Mesendoderm (in vitro differentiated cells): Measurements from ENCODE around the gene LAS1L.
A peak's percentile ranks its signal among the peaks of the same experiment; 100 is the strongest.

ENCODE experiments used
- DNase-seq: peaks from one replicate; pipeline ENCODE4 v3.0.0; 2013
- H2AK5ac ChIP-seq: 2 replicates; pipeline ENCODE4 v1.6.1; 2013; ENCODE audit warnings: low read length, inconsistent platforms
- H2BK120ac ChIP-seq: 2 replicates; pipeline ENCODE4 v1.6.1; 2013; ENCODE audit warnings: low read depth, mild to moderate bottlenecking, low read length, moderate library complexity, mixed read lengths
- H2BK15ac ChIP-seq: replicated peaks from 2 replicates; pipeline ENCODE4 v1.6.1; 2013; ENCODE audit warnings: low read depth, mild to moderate bottlenecking, moderate library complexity
- H2BK5ac ChIP-seq: 2 replicates; pipeline ENCODE4 v1.6.1; 2013; ENCODE audit warnings: low read length, inconsistent platforms
- H3K18ac ChIP-seq: 2 replicates; pipeline ENCODE4 v1.6.1; 2013; ENCODE audit warnings: mild to moderate bottlenecking, low read length, mixed read lengths
- H3K23ac ChIP-seq: one replicate; pipeline ENCODE4 v1.6.1; 2013; ENCODE audit warnings: low read length
- H3K27ac ChIP-seq: 2 replicates; pipeline ENCODE4 v1.5.1; 2013; ENCODE audit warnings: low read depth, mild to moderate bottlenecking, inconsistent platforms, low read length, moderate library complexity
- H3K27me3 ChIP-seq: 2 replicates; pipeline ENCODE4 v1.6.1; 2013; ENCODE audit warnings: low read length, control low read depth, mild to moderate bottlenecking, inconsistent platforms; ENCODE audit not compliant: insufficient read depth, poor library complexity
- H3K36me3 ChIP-seq: 2 replicates; pipeline ENCODE4 v1.6.1; 2013; ENCODE audit warnings: low read length, inconsistent platforms; ENCODE audit not compliant: control insufficient read depth, insufficient read depth
- H3K4ac ChIP-seq: one replicate; pipeline ENCODE4 v1.6.1; 2013; ENCODE audit warnings: low read depth, mild to moderate bottlenecking, low read length, moderate library complexity
- H3K4me1 ChIP-seq: 2 replicates; pipeline ENCODE4 v1.6.1; 2013; ENCODE audit warnings: low read depth, low read length, inconsistent platforms; ENCODE audit not compliant: control insufficient read depth
- H3K4me2 ChIP-seq: 2 replicates; pipeline ENCODE4 v1.6.1; 2013; ENCODE audit warnings: low read length
- H3K4me3 ChIP-seq: 2 replicates; pipeline ENCODE4 v1.5.1; 2013; ENCODE audit warnings: mild to moderate bottlenecking, low read length
- H3K56ac ChIP-seq: one replicate; pipeline ENCODE4 v1.6.1; 2013; ENCODE audit warnings: low read length
- H3K79me1 ChIP-seq: 2 replicates; pipeline ENCODE4 v1.6.1; 2013; ENCODE audit warnings: low read length, inconsistent platforms
- H3K79me2 ChIP-seq: 2 replicates; pipeline ENCODE4 v1.6.1; 2013; ENCODE audit warnings: mild to moderate bottlenecking, low read length; ENCODE audit not compliant: control insufficient read depth, insufficient read depth
- H3K9ac ChIP-seq: 2 replicates; pipeline ENCODE4 v1.6.1; 2013; ENCODE audit warnings: low read length, inconsistent platforms
- H4K5ac ChIP-seq: one replicate; pipeline ENCODE4 v1.6.1; 2013; ENCODE audit warnings: low read length
- H4K8ac ChIP-seq: one replicate; pipeline ENCODE4 v1.6.1; 2013; ENCODE audit warnings: low read depth, mild to moderate bottlenecking, control low read depth, low read length, moderate library complexity
- WGBS: extraction: QIAGEN DNeasy Blood & Tissue Kit; methylation state at CpG from one replicate; pipeline ENCODE4 v1.1.7; 2013; ENCODE audit warnings: low lambda C conversion rate, missing lambda C conversion rate; ENCODE audit not compliant: insufficient coverage; ENCODE audit errors: extremely low coverage; 5-methylcytosine and 5-hydroxymethylcytosine counted together

The LAS1L gene

DNA sequence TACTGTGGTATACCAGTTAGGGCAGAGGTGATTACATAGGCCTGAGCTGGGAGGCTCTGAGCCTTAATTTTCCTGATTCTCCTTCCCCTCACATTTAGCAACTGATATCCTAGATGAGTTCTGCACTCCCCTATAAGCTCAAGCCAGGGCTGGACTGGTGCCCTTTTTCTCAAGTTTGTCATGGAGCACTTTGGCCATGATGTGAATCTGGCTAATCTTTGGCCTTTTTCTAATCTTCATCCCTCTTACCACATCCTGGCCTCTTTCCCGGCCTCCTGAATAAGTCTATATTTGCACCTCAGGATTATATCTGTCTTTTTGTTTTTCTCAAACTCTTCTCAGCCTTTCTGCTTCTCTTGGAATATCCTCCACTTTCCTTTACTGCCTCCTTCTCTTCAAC lies 10.9 kb upstream of the LAS1L start:
- no peak overlapping the region for H3K18ac ChIP-seq
- H3K4me2 ChIP-seq = no peak overlapping the region
- no peak overlapping the region for H3K27ac ChIP-seq
- no peak overlapping the region for H2AK5ac ChIP-seq
- H2BK120ac ChIP-seq = no peak overlapping the region
- H2BK15ac ChIP-seq = no peak overlapping the region
- no peak for DNase-seq
- no peak overlapping the region for H3K9ac ChIP-seq
- no peaks in the 10 kb centered on the region for H3K79me2 ChIP-seq
- no peaks in the 10 kb centered on the region for H3K79me1 ChIP-seq
- no peak overlapping the region for H2BK5ac ChIP-seq
- no peak overlapping the region for H3K23ac ChIP-seq
- WGBS = no CpG with 5 or more reads among the region's 1 CpG
- H4K8ac ChIP-seq = no peak overlapping the region
- H3K4me1 ChIP-seq = no peaks in the 10 kb centered on the region
- no peaks in the 10 kb centered on the region for H3K36me3 ChIP-seq
- no peaks in the 10 kb centered on the region for H3K27me3 ChIP-seq
- no peak overlapping the region for H3K56ac ChIP-seq
- no peak overlapping the region for H3K4ac ChIP-seq
- H4K5ac ChIP-seq = no peak overlapping the region
- no peak overlapping the region for H3K4me3 ChIP-seq

DNA sequence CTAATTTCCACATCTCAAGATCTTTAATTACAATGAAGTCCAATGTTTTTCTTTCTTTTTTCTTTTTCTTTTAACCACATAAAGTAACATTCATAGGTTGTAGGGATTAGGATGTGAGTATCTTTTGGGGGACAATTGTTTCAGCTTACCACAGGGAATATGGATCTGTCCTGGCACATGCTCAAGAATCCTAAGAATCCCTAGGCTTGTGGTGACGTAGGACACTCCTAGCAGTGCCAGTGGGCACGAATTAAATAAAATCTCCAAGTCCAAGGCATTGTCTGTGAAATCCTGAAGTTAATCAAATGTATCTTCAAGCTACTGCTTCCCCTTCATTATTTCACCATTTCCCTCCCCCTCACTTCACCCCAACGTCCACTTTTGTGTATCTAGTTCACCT lies 2.6 kb upstream of the LAS1L start:
- H3K4ac ChIP-seq = no peak overlapping the region
- WGBS = no CpG with 5 or more reads among the region's 3 CpGs
- no peaks in the 10 kb centered on the region for H3K27me3 ChIP-seq
- no peak overlapping the region for H3K23ac ChIP-seq
- no peak overlapping the region for H4K5ac ChIP-seq
- H3K36me3 ChIP-seq = no peaks in the 10 kb centered on the region
- peaks cover 1% of the 10 kb centered on the region for H3K79me1 ChIP-seq
- H3K79me2 ChIP-seq = peaks cover 23% of the 10 kb centered on the region
- H2AK5ac ChIP-seq = no peak overlapping the region
- no peak overlapping the region for H3K18ac ChIP-seq
- H2BK15ac ChIP-seq = no peak overlapping the region
- no peak overlapping the region for H3K4me3 ChIP-seq
- H3K4me2 ChIP-seq = no peak overlapping the region
- no peaks in the 10 kb centered on the region for H3K4me1 ChIP-seq
- H3K9ac ChIP-seq = no peak overlapping the region
- no peak overlapping the region for H3K56ac ChIP-seq
- H3K27ac ChIP-seq = no peak overlapping the region
- no peak overlapping the region for H2BK120ac ChIP-seq
- no peak for DNase-seq
- H2BK5ac ChIP-seq = no peak overlapping the region
- H4K8ac ChIP-seq = no peak overlapping the region

DNA sequence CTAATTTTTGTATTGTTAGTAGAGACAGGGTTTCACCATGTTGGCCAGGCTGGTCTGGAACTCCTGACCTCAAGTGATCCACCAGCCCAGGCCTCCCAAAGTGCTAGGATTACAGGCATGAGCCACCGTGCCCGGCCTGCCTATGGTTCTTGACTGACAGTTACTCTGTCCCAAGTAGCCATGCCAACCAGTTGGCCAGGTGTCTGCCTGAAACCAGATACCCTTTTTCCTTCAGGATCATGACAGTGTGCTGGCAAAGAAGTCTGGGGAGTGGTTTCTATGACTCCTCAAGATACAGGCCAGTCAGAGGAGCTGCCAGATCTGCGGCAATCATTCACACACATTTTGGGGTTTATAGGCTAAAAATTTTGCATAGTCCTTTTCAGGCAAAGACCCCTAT lies 1.7 kb upstream of the LAS1L start:
- Histone ChIP-seq H3K27ac (no peak overlapping the region), H3K9ac (no peak overlapping the region), H3K79me1 (peaks cover 1% of the 10 kb centered on the region), H3K23ac (no peak overlapping the region), H2BK5ac (no peak overlapping the region), H3K79me2 (peaks cover 25% of the 10 kb centered on the region), H4K5ac (no peak overlapping the region), H2BK15ac (no peak overlapping the region), H3K56ac (no peak overlapping the region), H3K4me3 (no peak overlapping the region), H3K4ac (no peak overlapping the region), H2AK5ac (no peak overlapping the region), H3K4me2 (no peak overlapping the region), H3K27me3 (no peaks in the 10 kb centered on the region), H3K36me3 (peaks cover 1% of the 10 kb centered on the region), H3K4me1 (no peaks in the 10 kb centered on the region), H3K18ac (no peak overlapping the region), H4K8ac (no peak overlapping the region), H2BK120ac (no peak overlapping the region)
- no peak for DNase-seq
- WGBS = no CpG with 5 or more reads among the region's 3 CpGs

DNA sequence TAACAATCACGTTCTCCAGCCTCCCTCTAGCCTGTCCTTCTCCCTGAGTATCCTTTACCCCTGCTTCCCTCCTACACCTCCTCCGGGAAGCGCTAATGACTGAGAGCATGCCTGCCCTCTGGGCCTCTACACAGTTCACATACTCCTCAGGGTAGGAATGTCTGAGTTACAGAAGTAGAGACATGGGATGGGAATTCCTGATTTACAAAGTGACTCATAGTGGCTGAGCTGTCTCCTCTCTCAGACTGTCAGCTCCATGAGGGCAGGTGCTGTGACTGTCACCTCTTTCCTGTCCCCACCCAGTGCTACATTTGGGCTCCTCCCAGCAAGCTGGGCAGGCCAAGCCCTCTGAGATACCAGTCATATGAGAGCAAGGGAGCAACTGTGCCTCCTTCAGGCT lies 2.6 kb downstream of the LAS1L start:
- Histone ChIP-seq H2AK5ac (no peak overlapping the region), H3K18ac (no peak overlapping the region), H2BK15ac (no peak overlapping the region), H4K5ac (no peak overlapping the region), H2BK120ac (no peak overlapping the region), H3K36me3 (peaks cover 1% of the 10 kb centered on the region), H3K4me2 (no peak overlapping the region), H3K56ac (no peak overlapping the region), H3K4ac (no peak overlapping the region), H3K27me3 (no peaks in the 10 kb centered on the region), H3K27ac (no peak overlapping the region), H3K9ac (no peak overlapping the region), H3K4me1 (no peaks in the 10 kb centered on the region), H3K79me1 (peaks cover 1% of the 10 kb centered on the region), H3K4me3 (no peak overlapping the region), H2BK5ac (no peak overlapping the region), H3K23ac (no peak overlapping the region), H3K79me2 (peaks cover 25% of the 10 kb centered on the region), H4K8ac (no peak overlapping the region)
- DNase-seq = peak; percentile 39
- no CpG with 5 or more reads among the region's 3 CpGs for WGBS

DNA sequence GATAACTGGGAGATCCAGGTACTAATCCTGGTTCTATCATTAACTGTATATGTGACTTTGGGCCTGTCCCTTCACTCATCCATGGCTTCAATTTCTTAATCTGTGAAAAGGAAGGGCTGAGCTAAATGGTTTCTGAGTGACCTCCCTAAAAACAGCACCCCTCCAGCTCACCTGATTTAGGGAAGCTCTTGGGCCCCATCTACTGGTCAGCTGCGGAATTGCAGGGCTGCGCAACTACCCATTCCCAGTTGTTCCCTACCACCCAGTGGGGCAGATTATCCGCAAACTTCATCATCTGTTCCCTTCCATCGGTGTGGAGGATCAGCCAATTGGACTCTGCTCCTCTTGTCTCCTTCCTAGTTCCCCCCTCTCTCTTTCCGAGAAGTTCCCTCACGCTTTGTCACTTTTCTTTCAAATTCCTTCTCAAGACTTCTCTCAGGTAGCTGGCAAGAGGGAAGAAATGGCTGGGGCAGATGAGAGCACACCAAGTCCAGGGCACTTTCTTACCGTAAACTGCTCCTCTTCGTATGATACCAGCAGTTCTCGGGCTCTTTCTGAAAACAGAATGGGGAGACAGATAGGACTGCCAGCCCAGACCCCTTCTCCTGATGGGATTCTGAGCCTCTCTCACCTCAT lies 5.8 kb downstream of the LAS1L start:
- Histone ChIP-seq H3K56ac (peak overlapping the region; percentile 34), H3K23ac (no peak overlapping the region), H3K18ac (no peak overlapping the region), H3K9ac (no peak overlapping the region), H3K36me3 (peaks cover 1% of the 10 kb centered on the region), H3K4me3 (no peak overlapping the region), H3K4me1 (no peaks in the 10 kb centered on the region), H3K27ac (no peak overlapping the region), H3K79me2 (peaks cover 17% of the 10 kb centered on the region), H2BK5ac (no peak overlapping the region), H3K4me2 (no peak overlapping the region), H4K5ac (no peak overlapping the region), H4K8ac (no peak overlapping the region), H2BK15ac (no peak overlapping the region), H2BK120ac (no peak overlapping the region), H3K4ac (no peak overlapping the region), H3K79me1 (peaks cover 1% of the 10 kb centered on the region), H3K27me3 (no peaks in the 10 kb centered on the region), H2AK5ac (no peak overlapping the region)
- WGBS = no CpG with 5 or more reads among the region's 9 CpGs
- DNase-seq = peak; percentile 51

DNA sequence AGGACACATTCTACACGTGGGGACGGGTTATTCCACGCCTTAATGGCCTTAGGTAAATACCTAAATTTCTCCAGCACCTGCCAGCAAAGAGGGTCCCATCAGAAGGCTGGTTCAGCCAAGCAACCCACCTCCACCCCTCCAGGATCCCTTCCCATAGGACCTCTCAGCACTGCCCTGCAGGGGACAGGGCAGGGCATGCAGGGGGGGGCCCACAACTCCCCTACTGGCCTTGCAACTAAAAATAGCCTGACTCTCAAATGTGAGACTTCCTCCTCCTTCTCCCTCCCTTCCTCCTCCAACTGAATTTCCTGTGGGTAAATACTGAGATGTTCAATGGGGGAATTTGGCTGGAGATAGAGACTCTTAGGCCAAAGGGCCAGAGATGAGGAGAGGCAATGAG lies 6.3 kb downstream of the LAS1L start:
- Histone ChIP-seq H2BK15ac (no peak overlapping the region), H2AK5ac (no peak overlapping the region), H3K4ac (no peak overlapping the region), H3K23ac (no peak overlapping the region), H3K36me3 (peaks cover 1% of the 10 kb centered on the region), H3K4me2 (no peak overlapping the region), H3K4me1 (no peaks in the 10 kb centered on the region), H4K8ac (no peak overlapping the region), H3K79me2 (peaks cover 12% of the 10 kb centered on the region), H3K56ac (peak overlapping the region; percentile 34), H3K18ac (no peak overlapping the region), H3K9ac (no peak overlapping the region), H3K27ac (no peak overlapping the region), H3K4me3 (no peak overlapping the region), H3K79me1 (no peaks in the 10 kb centered on the region), H3K27me3 (no peaks in the 10 kb centered on the region), H4K5ac (no peak overlapping the region), H2BK5ac (no peak overlapping the region), H2BK120ac (no peak overlapping the region)
- WGBS = no CpG with 5 or more reads among the region's 3 CpGs
- no peak for DNase-seq
